ENCODE data around the gene CFTR.

DNA sequence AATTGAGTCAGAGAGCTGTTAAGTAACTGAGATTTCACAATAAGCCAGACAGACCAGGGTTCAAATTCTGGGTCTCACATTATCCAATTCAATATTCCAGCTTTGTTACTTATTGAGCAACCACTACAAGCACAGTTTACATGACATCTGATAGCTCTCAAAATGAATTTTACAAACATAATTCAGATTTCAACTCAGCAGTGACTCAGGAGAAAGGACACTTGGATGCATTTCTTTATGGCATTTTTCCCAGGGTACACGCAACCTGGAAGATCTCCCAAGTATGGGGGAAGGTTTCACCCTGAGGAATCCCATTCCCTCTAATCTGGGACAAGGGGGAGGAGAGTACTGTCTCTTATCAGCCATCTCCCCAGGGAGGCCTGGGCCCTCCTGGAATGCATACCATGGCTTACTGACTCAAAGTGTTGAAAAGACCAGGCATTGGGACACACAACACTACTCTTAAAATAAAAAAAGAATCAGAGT lies 102.4 kb downstream of the CFTR start:
- peak in 1 of 2 donors; percentile 57 for TF ChIP-seq POLR2AphosphoS5 (IDR thresholded peaks at IDR 0.05)
- TF ChIP-seq, protein P1, sequence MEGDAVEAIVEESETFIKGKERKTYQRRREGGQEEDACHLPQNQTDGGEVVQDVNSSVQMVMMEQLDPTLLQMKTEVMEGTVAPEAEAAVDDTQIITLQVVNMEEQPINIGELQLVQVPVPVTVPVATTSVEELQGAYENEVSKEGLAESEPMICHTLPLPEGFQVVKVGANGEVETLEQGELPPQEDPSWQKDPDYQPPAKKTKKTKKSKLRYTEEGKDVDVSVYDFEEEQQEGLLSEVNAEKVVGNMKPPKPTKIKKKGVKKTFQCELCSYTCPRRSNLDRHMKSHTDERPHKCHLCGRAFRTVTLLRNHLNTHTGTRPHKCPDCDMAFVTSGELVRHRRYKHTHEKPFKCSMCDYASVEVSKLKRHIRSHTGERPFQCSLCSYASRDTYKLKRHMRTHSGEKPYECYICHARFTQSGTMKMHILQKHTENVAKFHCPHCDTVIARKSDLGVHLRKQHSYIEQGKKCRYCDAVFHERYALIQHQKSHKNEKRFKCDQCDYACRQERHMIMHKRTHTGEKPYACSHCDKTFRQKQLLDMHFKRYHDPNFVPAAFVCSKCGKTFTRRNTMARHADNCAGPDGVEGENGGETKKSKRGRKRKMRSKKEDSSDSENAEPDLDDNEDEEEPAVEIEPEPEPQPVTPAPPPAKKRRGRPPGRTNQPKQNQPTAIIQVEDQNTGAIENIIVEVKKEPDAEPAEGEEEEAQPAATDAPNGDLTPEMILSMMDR (IDR thresholded peaks at IDR 0.05) = no peak

Data from esophagus muscularis mucosa (tissue), 3 donors.